AG04450 (cell line): ENCODE results near the gene TTC7B. TPM values are rescaled to one million over a fixed set of nuclear protein-coding genes. Genes with fewer than 3 reads are reported as not detected.

Experiments
- CTCF ChIA-PET: fragments of 300-600, 350-600 bp; formaldehyde crosslinking; extraction: SDS; loops from one replicate; lab custom pipeline; 2022; ENCODE audit warnings: antibody characterized with exemption, inconsistent platforms; lab: Charles Lee
- POLR2A ChIA-PET: fragments of 350-600 bp; formaldehyde crosslinking; extraction: SDS; loops from one replicate; lab custom pipeline; 2021; ENCODE audit warnings: antibody characterized with exemption, inconsistent platforms; lab: Yijun Ruan, JAX
- DNase-seq: peaks from one replicate; pipeline ENCODE4 v3.0.0-alpha.2; 2011; ENCODE audit warnings: low read depth, low spot score
- H3K27ac ChIP-seq: one replicate; pipeline ENCODE4 v1.5.1; 2012; ENCODE audit warnings: low read depth, low read length, control low read depth
- H3K27me3 ChIP-seq: one replicate; pipeline ENCODE4 v1.6.0; 2012; ENCODE audit warnings: low read length; ENCODE audit not compliant: control insufficient read depth, insufficient read depth
- H3K4me3 ChIP-seq: 2 replicates; pipeline ENCODE4 v1.5.1; 2011; ENCODE audit warnings: mild to moderate bottlenecking, low read depth, low read length, control low read depth
- H3K9me3 ChIP-seq: 2 replicates; pipeline ENCODE4 v1.5.1; 2012; ENCODE audit warnings: low read length; ENCODE audit not compliant: control insufficient read depth, insufficient read depth
- CTCF ChIP-seq: IDR thresholded peaks from 2 replicates; pipeline ENCODE4 v1.5.1; 2011; ENCODE audit warnings: low read depth, low read length, control low read depth, inconsistent platforms
- polyA plus RNA-seq: library from polyadenylated mRNA; depleted of rRNA; stranded (reverse); fragments of >200 nt; gene quantifications from 2 replicates; pipeline ENCODE4 v1.2.3, GENCODE V29; 2011

Gene TTC7B
- polyA plus RNA-seq, 1 experiment = 36.0 TPM

GRCh38 chr14:90781344-90781761 lies 34.9 kb downstream of the TTC7B start:
- Histone ChIP-seq H3K9me3 (no peaks in the 10 kb centered on the region; the same call in 1 of the 2 replicates), H3K4me3 (no peak overlapping the region), H3K27me3 (no peaks in the 10 kb centered on the region), H3K27ac (no peak overlapping the region)
- TF ChIP-seq CTCF = no peak
- CTCF ChIA-PET = no interaction called here
- peak; percentile 13 for DNase-seq
- POLR2A ChIA-PET = no interaction called here

- Histone ChIP-seq H3K9me3 (no peaks in the 10 kb centered on the region; the same call in 1 of the 2 replicates), H3K27ac (no peak overlapping the region), H3K4me3 (no peak overlapping the region), H3K27me3 (no peaks in the 10 kb centered on the region)
- no peak for DNase-seq
- POLR2A ChIA-PET = interaction anchor here (0.6 kb wide), 1 partner anchor 1050 kb away, joined by 7 read pairs; no protein-coding TSS in a partner anchor
- CTCF ChIA-PET = no interaction called here
- no peak for TF ChIP-seq CTCF
These were observed 35.7 kb downstream of the TTC7B start for GRCh38 chr14:90780519-90780918.

GRCh38 chr14:90778571-90779255 lies 37.5 kb downstream of the TTC7B start:
- POLR2A ChIA-PET = no interaction called here
- CTCF ChIA-PET = interaction anchor here (2.2 kb wide), 1 partner anchor 20 kb away, joined by 6 read pairs; no protein-coding TSS in a partner anchor
- no peak for DNase-seq

GRCh38 chr14:90777830-90778485 lies 38.3 kb downstream of the TTC7B start:
- no peaks in the 10 kb centered on the region for H3K27me3 ChIP-seq
- H3K9me3 ChIP-seq = no peaks in the 10 kb centered on the region; the same call in 1 of the 2 replicates
- no peak overlapping the region for H3K27ac ChIP-seq
- POLR2A ChIA-PET = no interaction called here
- CTCF ChIA-PET = interaction anchor here (2.2 kb wide), 1 partner anchor 19 kb away, joined by 6 read pairs; no protein-coding TSS in a partner anchor
- no peak for DNase-seq
- TF ChIP-seq CTCF = no peak
- no peak overlapping the region for H3K4me3 ChIP-seq

More at GRCh38 chr14:90778571-90779255, 37.5 kb downstream of the TTC7B start:
- Histone ChIP-seq H3K27ac (no peak overlapping the region), H3K4me3 (no peak overlapping the region), H3K27me3 (no peaks in the 10 kb centered on the region), H3K9me3 (no peaks in the 10 kb centered on the region; the same call in 1 of the 2 replicates)
- no peak for TF ChIP-seq CTCF
